ENCODE data around the gene SMAD3. TPM values are rescaled to one million over a fixed set of nuclear protein-coding genes. Genes with fewer than 3 reads are reported as not detected.

The SMAD3 gene
- total and polyA plus RNA-seq, 8 donors = 30.9 to 53.6 (median 50.4) TPM

DNA sequence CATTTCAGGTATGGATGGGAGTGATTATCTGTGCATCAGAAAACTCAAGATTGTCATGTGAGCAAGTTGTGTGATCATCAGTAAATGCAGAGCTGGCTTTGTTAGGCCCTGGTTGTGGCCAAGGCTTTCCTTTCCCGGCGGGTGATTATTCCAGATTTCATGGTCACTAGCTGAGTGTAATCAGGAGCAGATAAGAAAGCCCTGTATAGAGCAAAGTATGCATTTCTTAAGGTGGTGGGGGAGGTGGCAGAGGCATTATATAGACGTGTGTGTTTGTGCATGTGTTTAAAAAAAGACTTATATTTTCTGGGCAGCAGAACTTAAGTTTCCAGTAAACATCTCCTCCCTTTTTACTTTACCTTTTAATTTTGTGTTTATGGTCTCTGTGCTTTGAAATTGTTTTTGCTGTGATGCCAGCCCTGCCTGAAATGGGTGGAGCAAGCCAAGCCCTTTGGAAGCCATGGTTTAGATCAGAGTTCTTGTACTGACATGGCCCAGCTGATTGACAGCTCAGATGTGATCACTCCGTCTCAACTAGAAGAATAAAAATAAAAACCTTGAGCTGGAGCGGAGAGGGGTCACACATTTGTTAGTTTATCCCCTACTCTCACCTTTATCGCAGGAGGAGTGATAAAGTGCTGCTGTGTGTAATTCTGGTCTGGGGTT is 22.2 kb downstream of the SMAD3 start:
- Histone ChIP-seq H3K27me3 (no peaks in the 10 kb centered on the region), H3K27ac (no peak overlapping the region), H3K36me3 (no peaks in the 10 kb centered on the region), H3K4me1 (peaks cover 22 to 92% of the 10 kb centered on the region in 2 donors), H3K4me3 (no peak overlapping the region), H3K9me3 (no peaks in the 10 kb centered on the region)
- intact Hi-C loops (cut with DNase I) = no loop called here
- ATAC-seq (no peak), DNase-seq (no peak)
- TF ChIP-seq, protein P1, sequence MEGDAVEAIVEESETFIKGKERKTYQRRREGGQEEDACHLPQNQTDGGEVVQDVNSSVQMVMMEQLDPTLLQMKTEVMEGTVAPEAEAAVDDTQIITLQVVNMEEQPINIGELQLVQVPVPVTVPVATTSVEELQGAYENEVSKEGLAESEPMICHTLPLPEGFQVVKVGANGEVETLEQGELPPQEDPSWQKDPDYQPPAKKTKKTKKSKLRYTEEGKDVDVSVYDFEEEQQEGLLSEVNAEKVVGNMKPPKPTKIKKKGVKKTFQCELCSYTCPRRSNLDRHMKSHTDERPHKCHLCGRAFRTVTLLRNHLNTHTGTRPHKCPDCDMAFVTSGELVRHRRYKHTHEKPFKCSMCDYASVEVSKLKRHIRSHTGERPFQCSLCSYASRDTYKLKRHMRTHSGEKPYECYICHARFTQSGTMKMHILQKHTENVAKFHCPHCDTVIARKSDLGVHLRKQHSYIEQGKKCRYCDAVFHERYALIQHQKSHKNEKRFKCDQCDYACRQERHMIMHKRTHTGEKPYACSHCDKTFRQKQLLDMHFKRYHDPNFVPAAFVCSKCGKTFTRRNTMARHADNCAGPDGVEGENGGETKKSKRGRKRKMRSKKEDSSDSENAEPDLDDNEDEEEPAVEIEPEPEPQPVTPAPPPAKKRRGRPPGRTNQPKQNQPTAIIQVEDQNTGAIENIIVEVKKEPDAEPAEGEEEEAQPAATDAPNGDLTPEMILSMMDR (IDR thresholded peaks at IDR 0.05) = no peak

GRCh38 chr15:67089217-67090193 is 24.1 kb downstream of the SMAD3 start:
- TF ChIP-seq, protein P1 (IDR thresholded peaks at IDR 0.05) = no peak
- ATAC-seq = peak; percentile 27
- peaks cover 22 to 92% of the 10 kb centered on the region in 2 donors for H3K4me1 ChIP-seq
- no peaks in the 10 kb centered on the region for H3K27me3 ChIP-seq
- H3K36me3 ChIP-seq = peaks cover 0 to 14% of the 10 kb centered on the region in 2 donors
- H3K4me3 ChIP-seq = no peak overlapping the region
- intact Hi-C loops (cut with DNase I) = no loop called here
- no peaks in the 10 kb centered on the region for H3K9me3 ChIP-seq
- no peak overlapping the region for H3K27ac ChIP-seq
- DNase-seq = no peak

- intact Hi-C loops (cut with DNase I) = no loop called here
- H3K9me3 ChIP-seq = no peaks in the 10 kb centered on the region
- ATAC-seq = no peak
- H3K27ac ChIP-seq = peak overlapping the region in 1 of 2 donors; percentile 61
- no peak for DNase-seq
- H3K4me1 ChIP-seq = peaks cover 22 to 84% of the 10 kb centered on the region in 2 donors
- TF ChIP-seq, protein P1 (IDR thresholded peaks at IDR 0.05) = no peak
- H3K27me3 ChIP-seq = no peaks in the 10 kb centered on the region
- no peak overlapping the region for H3K4me3 ChIP-seq
- H3K36me3 ChIP-seq = peaks cover 0 to 15% of the 10 kb centered on the region in 2 donors
These were observed 25.1 kb downstream of the SMAD3 start for GRCh38 chr15:67090297-67091070.

DNA sequence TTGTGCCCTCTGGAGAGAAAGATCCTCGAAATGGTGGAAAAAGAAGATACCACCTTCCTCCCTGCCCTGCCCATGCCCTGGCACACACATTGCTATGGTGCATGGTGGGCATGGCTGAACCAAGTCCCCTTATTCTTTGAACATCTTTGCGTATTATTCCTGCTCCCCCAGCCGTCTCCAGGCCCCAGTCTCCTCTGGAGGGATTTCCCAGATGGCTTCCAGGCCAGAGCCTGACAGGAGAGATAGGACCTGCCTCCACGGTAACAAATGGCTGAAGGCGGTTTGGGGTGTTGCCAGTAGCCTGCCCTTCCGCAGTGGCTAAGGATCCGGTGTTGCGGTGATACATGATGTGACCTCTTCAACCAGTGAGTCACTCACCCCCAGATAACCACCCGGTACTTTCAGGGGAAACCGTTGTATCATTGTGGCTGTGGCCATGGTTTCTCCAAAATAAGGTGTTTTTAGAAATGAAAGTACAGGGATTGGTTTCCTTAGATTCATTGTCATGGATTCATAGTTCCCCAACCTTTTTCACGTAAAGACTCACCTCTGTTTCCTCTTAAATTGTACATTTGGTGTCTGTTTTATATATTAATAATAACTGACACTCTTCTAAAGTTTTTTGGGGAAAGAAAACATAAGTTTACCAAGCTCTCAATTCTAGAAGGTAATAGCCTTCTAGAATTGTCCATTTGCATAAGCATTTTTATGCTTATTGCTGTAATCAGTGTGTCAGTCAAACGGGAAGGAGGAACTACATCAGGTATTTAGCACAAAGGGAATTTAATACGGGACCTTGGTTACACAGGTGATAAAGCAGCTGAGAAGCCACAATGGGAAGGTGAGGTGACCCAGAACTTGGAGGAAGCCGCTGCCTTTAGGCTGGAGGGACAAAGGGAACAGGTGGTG is 25.9 kb downstream of the SMAD3 start:
- ATAC-seq (peak; percentile 66), DNase-seq (peak in 2 of 4 donors; percentile 72 to 74)
- peaks cover 0 to 15% of the 10 kb centered on the region in 2 donors for H3K36me3 ChIP-seq
- no peaks in the 10 kb centered on the region for H3K9me3 ChIP-seq
- H3K27ac ChIP-seq = peak overlapping the region in 1 of 2 donors; percentile 61
- no peak overlapping the region for H3K4me3 ChIP-seq
- intact Hi-C loops (cut with DNase I) = no loop called here
- TF ChIP-seq, protein P1 (IDR thresholded peaks at IDR 0.05) = no peak
- peaks cover 18 to 77% of the 10 kb centered on the region in 2 donors for H3K4me1 ChIP-seq
- no peaks in the 10 kb centered on the region for H3K27me3 ChIP-seq

Data from left lung (tissue), 10 donors.